ENCODE measurements around the gene TMEM175. TPM values are rescaled to one million over a fixed set of nuclear protein-coding genes. Genes with fewer than 3 reads are reported as not detected.

Gene TMEM175, protein sequence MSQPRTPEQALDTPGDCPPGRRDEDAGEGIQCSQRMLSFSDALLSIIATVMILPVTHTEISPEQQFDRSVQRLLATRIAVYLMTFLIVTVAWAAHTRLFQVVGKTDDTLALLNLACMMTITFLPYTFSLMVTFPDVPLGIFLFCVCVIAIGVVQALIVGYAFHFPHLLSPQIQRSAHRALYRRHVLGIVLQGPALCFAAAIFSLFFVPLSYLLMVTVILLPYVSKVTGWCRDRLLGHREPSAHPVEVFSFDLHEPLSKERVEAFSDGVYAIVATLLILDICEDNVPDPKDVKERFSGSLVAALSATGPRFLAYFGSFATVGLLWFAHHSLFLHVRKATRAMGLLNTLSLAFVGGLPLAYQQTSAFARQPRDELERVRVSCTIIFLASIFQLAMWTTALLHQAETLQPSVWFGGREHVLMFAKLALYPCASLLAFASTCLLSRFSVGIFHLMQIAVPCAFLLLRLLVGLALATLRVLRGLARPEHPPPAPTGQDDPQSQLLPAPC
- polyA plus RNA-seq, result 9.4 and 9.9 TPM in 2 replicates

DNA sequence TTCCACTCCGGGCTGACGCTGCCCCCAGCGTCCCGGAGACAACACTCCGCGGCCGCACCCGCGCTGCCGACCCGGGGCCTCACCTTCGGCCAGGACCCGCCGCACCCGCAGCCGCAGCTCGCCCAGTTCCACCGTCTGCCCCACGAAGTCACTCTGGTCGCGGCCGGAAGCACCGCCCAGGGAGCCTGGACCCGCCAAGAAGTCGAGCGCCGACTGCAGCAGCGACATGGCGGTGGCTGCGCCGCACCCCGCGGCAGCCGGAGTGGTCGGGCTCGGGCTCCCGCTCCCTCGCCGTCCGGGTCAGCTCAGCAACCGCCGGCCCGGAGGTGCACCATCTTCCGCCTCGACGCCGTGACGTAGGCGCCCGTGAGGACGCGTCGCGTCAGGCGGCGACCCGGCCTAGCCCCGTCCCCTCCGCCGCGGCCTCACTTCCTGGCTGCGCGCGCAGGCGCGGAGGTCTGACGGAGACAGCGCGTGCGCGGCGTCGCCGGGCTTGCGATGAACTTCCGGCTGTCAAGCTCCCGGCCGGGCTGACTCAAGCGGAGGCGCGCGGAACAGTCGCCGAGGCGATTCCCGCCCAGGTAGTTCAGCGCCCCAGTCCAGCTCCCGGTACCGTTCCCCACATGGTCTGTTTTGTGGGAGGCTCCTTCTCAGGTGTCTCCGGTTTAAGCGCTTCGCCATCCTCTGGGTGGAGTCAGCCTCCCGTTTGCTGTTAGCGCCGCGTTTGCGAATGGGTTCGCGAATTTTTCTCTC lies at the start of gene TMEM175, which contains the start of gene GAK:
Gene TMEM175, plus strand, starts transcription at position 501 of the 753 bp plus-strand sequence. CDS start 15,280 bp downstream, outside the sequence.
Gene GAK, minus strand, starts transcription at position 357 of the 753 bp plus-strand sequence. Its CDS starts 129 bp downstream, at position 228.

DNA sequence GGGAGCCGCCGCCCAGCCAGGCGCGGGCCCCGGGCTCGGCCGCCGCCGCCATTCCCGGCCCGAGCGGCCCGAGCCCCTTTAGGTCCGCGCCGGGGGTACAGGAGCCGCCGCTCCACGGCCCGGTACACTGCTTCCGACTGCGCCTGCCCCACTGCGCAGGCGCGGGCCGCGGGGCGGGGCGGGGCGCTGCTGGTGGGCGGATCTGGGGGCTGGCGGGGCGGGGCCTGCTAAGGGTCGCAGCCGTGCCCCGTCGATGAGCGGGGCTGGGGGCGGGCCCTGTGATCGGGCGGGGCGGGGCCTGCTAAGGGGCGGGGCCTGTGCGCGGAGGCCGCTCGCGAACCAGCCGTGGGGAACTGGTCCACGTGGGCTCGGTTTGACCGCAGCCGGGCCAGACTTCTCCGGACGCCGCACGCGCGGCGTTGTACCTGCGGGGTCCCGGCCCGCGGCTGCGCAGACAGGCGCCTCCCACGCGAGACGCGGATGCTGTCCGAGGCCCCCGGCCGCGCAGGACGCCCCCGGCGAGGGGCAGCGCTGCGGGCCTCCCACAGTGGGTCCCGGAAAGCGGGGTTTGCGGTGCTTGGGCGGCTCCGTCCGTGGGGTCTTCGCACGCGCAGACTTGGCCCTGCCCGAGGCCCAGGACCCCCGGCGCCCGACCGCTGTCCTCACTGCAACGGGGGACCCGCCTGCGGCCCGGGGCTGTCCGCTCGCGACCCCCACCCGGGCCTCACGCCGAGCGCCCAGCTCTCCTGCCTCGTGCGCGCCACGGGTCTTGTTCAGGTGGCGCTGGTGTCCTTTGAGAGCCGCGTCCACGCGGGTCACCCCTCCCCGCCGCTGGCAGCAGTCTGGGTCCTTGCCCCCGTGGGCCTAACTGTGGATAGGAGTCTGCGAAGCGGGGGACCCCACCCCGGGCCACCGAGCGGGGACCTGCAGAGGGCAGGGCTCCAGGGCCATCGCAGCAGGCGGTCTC lies 41.5 kb downstream of the TMEM175 start, which contains the start of gene DGKQ:
Gene DGKQ, minus strand, starts transcription at position 139 of the 967 bp plus-strand sequence. Its CDS starts 87 bp downstream, at position 52.

DNA sequence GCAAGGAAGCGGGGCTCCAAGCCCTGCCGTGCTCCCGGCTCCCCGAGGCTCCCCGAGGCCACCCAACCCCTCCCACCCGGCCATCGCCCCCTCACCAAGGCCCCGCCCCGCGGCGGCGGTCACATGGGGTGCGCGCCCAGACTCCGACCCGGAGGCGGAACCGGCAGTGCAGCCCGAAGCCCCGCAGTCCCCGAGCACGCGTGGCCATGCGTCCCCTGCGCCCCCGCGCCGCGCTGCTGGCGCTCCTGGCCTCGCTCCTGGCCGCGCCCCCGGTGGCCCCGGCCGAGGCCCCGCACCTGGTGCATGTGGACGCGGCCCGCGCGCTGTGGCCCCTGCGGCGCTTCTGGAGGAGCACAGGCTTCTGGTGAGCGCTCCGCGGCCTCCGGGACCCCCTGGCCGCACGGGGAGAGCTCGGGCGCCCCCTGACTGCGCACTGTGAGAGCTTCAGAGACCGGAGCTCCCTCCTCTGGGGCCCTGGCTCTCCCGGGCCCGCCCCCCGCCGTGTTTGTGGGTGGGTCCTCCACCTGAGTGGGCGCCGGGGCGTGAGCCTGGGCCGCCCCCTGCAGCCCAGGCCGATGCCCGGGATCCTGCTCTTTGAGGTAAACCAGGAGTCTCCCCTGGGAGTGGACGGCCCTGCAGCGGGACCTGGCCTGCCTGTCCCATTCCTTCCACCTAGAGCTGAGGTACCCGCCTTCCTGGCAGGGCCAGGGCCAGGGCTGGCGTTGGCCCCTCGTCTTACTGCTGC lies 54.8 kb downstream of the TMEM175 start, which contains the start of gene IDUA:
Gene IDUA, plus strand, starts transcription at position 166 of the 745 bp plus-strand sequence. Its CDS starts 41 bp downstream, at position 207.

DNA sequence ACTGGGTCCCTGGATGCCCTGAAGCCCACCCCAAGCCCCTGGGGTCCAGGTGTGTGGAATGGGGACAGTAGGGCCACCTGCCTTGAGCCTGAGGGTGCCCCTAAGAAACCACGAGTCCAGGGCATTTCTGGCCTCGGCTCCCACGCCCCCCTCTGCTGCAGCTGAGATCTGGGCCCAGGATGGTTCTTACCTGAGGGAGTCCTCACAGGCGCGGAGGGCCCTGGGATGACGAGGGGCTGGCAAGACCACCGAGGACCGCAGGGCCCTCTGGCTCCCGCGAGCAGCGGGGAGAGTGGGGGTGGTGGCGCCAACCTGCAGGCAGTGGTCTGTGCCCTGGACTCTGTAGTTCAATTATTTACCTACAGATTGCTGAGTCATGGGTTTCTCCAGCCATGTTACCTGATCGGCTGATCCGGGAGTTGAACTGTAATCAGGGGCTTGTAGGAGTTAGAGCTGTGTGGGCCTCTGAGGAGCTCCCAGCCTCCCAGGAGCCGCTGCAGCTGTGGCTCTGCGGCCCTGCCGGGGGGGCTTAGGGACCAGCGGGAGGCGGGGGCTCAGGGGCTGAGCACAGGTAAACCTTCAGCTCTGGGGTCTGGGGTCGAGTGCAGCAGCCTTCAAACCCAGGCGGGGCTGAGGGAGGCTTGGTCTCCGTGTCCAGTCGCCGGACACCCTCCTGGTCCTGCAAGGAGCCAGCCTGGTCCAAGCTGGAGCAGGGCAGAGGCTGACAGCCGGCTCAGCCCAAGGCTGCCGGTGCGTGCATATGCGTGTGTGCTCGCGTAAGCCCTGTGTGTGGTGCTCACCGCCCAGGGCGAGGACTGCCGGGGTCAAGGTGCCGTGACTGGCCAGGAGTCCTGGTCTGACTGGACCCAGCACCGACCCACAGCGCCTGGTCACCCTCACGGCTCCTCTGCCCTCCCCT lies 61.1 kb downstream of the TMEM175 start, which contains the start of gene SLC26A1:
Gene SLC26A1, minus strand, starts transcription at position 294 of the 919 bp plus-strand sequence. CDS start 1,701 bp downstream, outside the sequence.

Other genes starting within 250 kb of the TMEM175 start
- not detected in 2 replicates for gene SLC49A3, start 243.3 kb upstream of the TMEM175 start, polyA plus RNA-seq
- 7.7 and 9.9 TPM in 2 replicates for gene PCGF3, start 226.6 kb upstream of the TMEM175 start, polyA plus RNA-seq
- gene CPLX1, start 106.3 kb upstream of the TMEM175 start, polyA plus RNA-seq, result 6.8 and 7.8 TPM in 2 replicates
- 4.9 and 6.9 TPM in 2 replicates for gene GAK, start 144 bp upstream of the TMEM175 start, polyA plus RNA-seq
- 0.47 and 0.91 TPM in 2 replicates for gene DGKQ, start 41.1 kb downstream of the TMEM175 start, polyA plus RNA-seq
- 0.25 and 0.30 TPM in 2 replicates for gene IDUA, start 54.6 kb downstream of the TMEM175 start, polyA plus RNA-seq
- 1.3 TPM in 1 of 2 replicates, not detected in the other for gene SLC26A1, start 60.9 kb downstream of the TMEM175 start, polyA plus RNA-seq
- 0.74 and 0.75 TPM in 2 replicates for gene FGFRL1, start 79.2 kb downstream of the TMEM175 start, polyA plus RNA-seq
- gene RNF212, start 181.1 kb downstream of the TMEM175 start, polyA plus RNA-seq, result 0.39 and 3.2 TPM in 2 replicates
- gene SPON2, start 240.1 kb downstream of the TMEM175 start, polyA plus RNA-seq, result not detected in 2 replicates